GM23338 (cell line): ENCODE results near the gene POR. TPM values are rescaled to one million over a fixed set of nuclear protein-coding genes. Genes with fewer than 3 reads are reported as not detected.

Source experiments
- ATAC-seq: fragments of 200-7000 bp; cut with Tn5 transposase; 3 replicates; pipeline ENCODE4 v1.9.1; 2020
- DNase-seq: peaks from one replicate; pipeline ENCODE4 v3.0.0-alpha.2; 2015; ENCODE audit warnings: low spot score
- H2AFZ ChIP-seq: fragments of 200-600 bp; sonication (generic); 2 replicates; pipeline ENCODE4 v1.8.0; 2016; ENCODE audit warnings: antibody characterized with exemption, mild to moderate bottlenecking, moderate library complexity
- H3F3A ChIP-seq: fragments of 200-600 bp; sonication (generic); replicated peaks from 2 replicates; pipeline ENCODE4 v1.8.0; 2017; ENCODE audit warnings: antibody characterized with exemption, mixed run types, low read depth
- H3K27ac ChIP-seq: fragments of 200-600 bp; sonication (generic); 2 replicates; pipeline ENCODE4 v1.6.1; 2016; ENCODE audit warnings: low read depth
- H3K27me3 ChIP-seq: fragments of 200-600 bp; sonication (generic); 2 replicates; pipeline ENCODE4 v1.8.0; 2016; ENCODE audit warnings: mild to moderate bottlenecking, mixed run types, moderate library complexity; ENCODE audit not compliant: insufficient read depth
- H3K36me3 ChIP-seq: fragments of 200-600 bp; sonication (generic); 2 replicates; pipeline ENCODE4 v1.8.0; 2016; ENCODE audit warnings: mild to moderate bottlenecking; ENCODE audit not compliant: insufficient read depth
- H3K4me1 ChIP-seq: fragments of 200-600 bp; sonication (generic); 2 replicates; pipeline ENCODE4 v1.8.0; 2016; ENCODE audit warnings: mild to moderate bottlenecking, moderate library complexity; ENCODE audit not compliant: insufficient read depth
- H3K4me2 ChIP-seq: fragments of 200-600 bp; sonication (generic); 2 replicates; pipeline ENCODE4 v1.7.1; 2017; ENCODE audit warnings: mixed run types
- H3K4me3 ChIP-seq: fragments of 200-600 bp; sonication (generic); 2 replicates; pipeline ENCODE4 v1.6.1; 2016; ENCODE audit warnings: mixed run types
- H3K79me2 ChIP-seq: fragments of 200-600 bp; sonication (generic); replicated peaks from 2 replicates; pipeline ENCODE4 v1.8.0; 2017; ENCODE audit warnings: mild to moderate bottlenecking; ENCODE audit not compliant: insufficient read depth
- H3K9me2 ChIP-seq: fragments of 200-600 bp; sonication (generic); 2 replicates; pipeline ENCODE4 v1.8.0; 2017; ENCODE audit not compliant: insufficient read depth
- H4K20me1 ChIP-seq: fragments of 200-600 bp; sonication (generic); replicated peaks from 2 replicates; pipeline ENCODE4 v1.8.0; 2017; ENCODE audit warnings: mild to moderate bottlenecking; ENCODE audit not compliant: insufficient read depth
- H3K27ac Mint-ChIP-seq: 2 replicates; pipeline ENCODE4 v1.8.0; 2020; ENCODE audit warnings: inconsistent platforms, mild to moderate bottlenecking, moderate library complexity, mixed read lengths
- H3K27me3 Mint-ChIP-seq: 3 replicates; pipeline ENCODE4 v1.8.0; 2022; ENCODE audit warnings: low read depth, mild to moderate bottlenecking, moderate library complexity, mixed read lengths, inconsistent platforms; ENCODE audit not compliant: insufficient read depth, poor library complexity
- H3K36me3 Mint-ChIP-seq: 3 replicates; pipeline ENCODE4 v1.8.0; 2021; ENCODE audit warnings: low read depth, mild to moderate bottlenecking, inconsistent platforms, moderate library complexity, mixed read lengths
- H3K4me1 Mint-ChIP-seq: 3 replicates; pipeline ENCODE4 v1.8.0; 2020; ENCODE audit warnings: mild to moderate bottlenecking, inconsistent platforms, mixed read lengths
- H3K4me3 Mint-ChIP-seq: 3 replicates; pipeline ENCODE4 v1.8.0; 2021; ENCODE audit warnings: moderate library complexity, mild to moderate bottlenecking, inconsistent platforms, mixed read lengths
- H3K9me3 Mint-ChIP-seq: 3 replicates; pipeline ENCODE4 v1.8.0; 2020; ENCODE audit warnings: moderate library complexity, mild to moderate bottlenecking, inconsistent platforms, mixed read lengths
- CTCF ChIP-seq, 2 experiments: fragments of 200-600 bp in 1 of 2; sonication (generic) in 1 of 2; conservative IDR thresholded peaks; 2 replicates each; pipeline versions ENCODE4 v1.5.1 to v1.6.1; 2016 to 2017; ENCODE audit warnings: antibody characterized with exemption in 2 of 2, low read depth in 2 of 2, mild to moderate bottlenecking in 2 of 2, moderate library complexity in 1 of 2
- ETS1 ChIP-seq: IDR thresholded peaks from 2 replicates; pipeline ENCODE4 v1.6.1; 2016; ENCODE audit warnings: antibody characterized with exemption
- EZH2 ChIP-seq: fragments of 200-600 bp; sonication (generic); IDR thresholded peaks from one replicate; pipeline ENCODE4 v1.8.0; 2017; ENCODE audit warnings: antibody characterized with exemption, mild to moderate bottlenecking, low read depth; ENCODE audit not compliant: unreplicated experiment
- NANOG ChIP-seq: IDR thresholded peaks from 2 replicates; pipeline ENCODE4 v1.6.1; 2016; ENCODE audit warnings: antibody characterized with exemption, borderline replicate concordance
- POLR2AphosphoS5 ChIP-seq: IDR thresholded peaks from 2 replicates; pipeline ENCODE4 v1.6.1; 2016; ENCODE audit warnings: antibody characterized with exemption, low read depth
- REST ChIP-seq: IDR thresholded peaks from one replicate; pipeline ENCODE4 v1.6.1; 2018; ENCODE audit warnings: antibody characterized with exemption; ENCODE audit not compliant: unreplicated experiment
- STAT1 ChIP-seq: IDR thresholded peaks from one replicate; pipeline ENCODE4 v1.6.1; 2016; ENCODE audit warnings: antibody characterized with exemption; ENCODE audit not compliant: unreplicated experiment
- ZNF114 ChIP-seq: fragments of 250-450 bp; sonication (Bioruptor Pico); IDR thresholded peaks from 2 replicates; pipeline ENCODE4 v1.5.0; 2020; ENCODE audit warnings: mild to moderate bottlenecking, moderate library complexity
- ZNF331 ChIP-seq: fragments of 250-450 bp; sonication (Bioruptor Pico); IDR thresholded peaks from 2 replicates; pipeline ENCODE4 v1.5.0; 2020; ENCODE audit warnings: low read depth, mild to moderate bottlenecking, moderate library complexity
- ZNF462 ChIP-seq: fragments of 250-450 bp; sonication (Bioruptor Pico); IDR thresholded peaks from 2 replicates; pipeline ENCODE4 v1.5.0; 2020; ENCODE audit warnings: mild to moderate bottlenecking, moderate library complexity
- polyA plus RNA-seq: library from polyadenylated mRNA; unstranded; fragments of >200 nt; fragmentation: Nextera tagmentation; extraction: Ambion mirVana; gene quantifications from 2 replicates; pipeline ENCODE4 v1.2.1, GENCODE V29; 2016
- total RNA-seq: library from RNA; depleted of rRNA; stranded (reverse); fragments of >200 nt; shearing (Covaris generic); gene quantifications from 2 replicates; pipeline ENCODE4 v1.2.3, GENCODE V29; 2014

POR gene
- total and polyA plus RNA-seq, 2 experiments from 2014 or later: 126 to 164 TPM

- no peak for TF ChIP-seq ZNF462
- TF ChIP-seq CTCF (conservative IDR thresholded peaks at IDR 0.05; ENCODE audit: low read depth in 2 of 2): no peak
Measured at GRCh38 chr7:75951506-75951905, 36.6 kb downstream of the POR start (continued).

GRCh38 chr7:75953431-75953830 is 38.5 kb downstream of the POR start:
- Histone ChIP-seq H3K4me3 (no peak overlapping the region), H3K79me2 (peaks cover 26% of the 10 kb centered on the region), H3K4me1 (peaks cover 5% of the 10 kb centered on the region), H2AFZ (no peak overlapping the region), H3K9me2 (no peaks in the 10 kb centered on the region), H3K4me2 (no peak overlapping the region), H3K27me3 (no peaks in the 10 kb centered on the region), H3F3A (0 out of 2 replicates have a peak, but pooled peaks cover 4% of the 10 kb centered on the region), H3K36me3 (peaks cover 11% of the 10 kb centered on the region), H3K27ac (no peak overlapping the region), H4K20me1 (peaks cover 11% of the 10 kb centered on the region; the same call in 1 of the 2 replicates)
- Mint-ChIP-seq H3K4me3 (no peak overlapping the region), H3K27ac (no peak overlapping the region), H3K9me3 (peaks cover 6% of the 10 kb centered on the region), H3K4me1 (peaks cover 12% of the 10 kb centered on the region), H3K27me3 (peaks cover 2% of the 10 kb centered on the region), H3K36me3 (peaks cover 40% of the 10 kb centered on the region)
- DNase-seq: no peak
- ATAC-seq: no peak
- no peak for TF ChIP-seq POLR2AphosphoS5
- no peak for TF ChIP-seq STAT1
- TF ChIP-seq REST: no peak
- TF ChIP-seq ZNF331 (CRISPR knock-in tag): no peak
- TF ChIP-seq NANOG: no peak
- TF ChIP-seq EZH2: no peak
- TF ChIP-seq ETS1: no peak
- TF ChIP-seq ZNF114 (CRISPR knock-in tag): no peak
